Astrocyte (in vitro differentiated cells and primary cell): ENCODE measurements around the gene PCDHA7. TPM values are rescaled to one million over a fixed set of nuclear protein-coding genes. Genes with fewer than 3 reads are reported as not detected.

Source experiments
- DNase-seq: peaks from one replicate; pipeline ENCODE4 v3.0.0-alpha.2; 2010; ENCODE audit warnings: low read depth
- FAIRE-seq: peaks from 2 replicates; lab custom pipeline; 2011; peaks lifted over from hg19 to GRCh38; lab: Jason Lieb, UNC
- H2AFZ ChIP-seq: 2 replicates; pipeline ENCODE4 v1.6.0; 2012; ENCODE audit warnings: low read depth, low read length, inconsistent platforms
- H3K27ac ChIP-seq: 2 replicates; pipeline ENCODE4 v1.5.1; 2011; ENCODE audit warnings: low read depth, low read length, inconsistent platforms
- H3K27me3 ChIP-seq: 2 replicates; pipeline ENCODE4 v1.6.0; 2011; ENCODE audit warnings: low read length, inconsistent platforms; ENCODE audit not compliant: insufficient read depth
- H3K36me3 ChIP-seq: 2 replicates; pipeline ENCODE4 v1.5.1; 2011; ENCODE audit warnings: low read length, inconsistent platforms; ENCODE audit not compliant: insufficient read depth
- H3K4me1 ChIP-seq: 2 replicates; pipeline ENCODE4 v1.5.1; 2011; ENCODE audit warnings: low read length, inconsistent platforms; ENCODE audit not compliant: insufficient read depth
- H3K4me2 ChIP-seq: 2 replicates; pipeline ENCODE4 v1.6.0; 2012; ENCODE audit warnings: low read length, inconsistent platforms
- H3K4me3 ChIP-seq: 2 replicates; pipeline ENCODE4 v1.5.1; 2011; ENCODE audit warnings: low read depth, mild to moderate bottlenecking, low read length, inconsistent platforms; ENCODE audit not compliant: insufficient read depth
- H3K79me2 ChIP-seq: 2 replicates; pipeline ENCODE4 v1.6.0; 2012; ENCODE audit warnings: mild to moderate bottlenecking, low read length, inconsistent platforms; ENCODE audit not compliant: insufficient read depth
- H3K9ac ChIP-seq: 2 replicates; pipeline ENCODE4 v1.6.0; 2012; ENCODE audit warnings: mild to moderate bottlenecking, low read length, inconsistent platforms
- H3K9me3 ChIP-seq: 2 replicates; pipeline ENCODE4 v1.5.1; 2012; ENCODE audit warnings: low read depth, mild to moderate bottlenecking, low read length, inconsistent platforms; ENCODE audit not compliant: insufficient read depth
- H4K20me1 ChIP-seq: 2 replicates; pipeline ENCODE4 v1.6.0; 2012; ENCODE audit warnings: low read length, inconsistent platforms; ENCODE audit not compliant: insufficient read depth
- H3K27ac Mint-ChIP-seq: one replicate; pipeline ENCODE4 v1.8.0; 2021; ENCODE audit warnings: mild to moderate bottlenecking, mixed read lengths; ENCODE audit not compliant: unreplicated experiment
- H3K27me3 Mint-ChIP-seq: one replicate; pipeline ENCODE4 v1.8.0; 2021; ENCODE audit warnings: low read depth, mixed read lengths; ENCODE audit not compliant: unreplicated experiment
- H3K36me3 Mint-ChIP-seq: one replicate; pipeline ENCODE4 v1.8.0; 2021; ENCODE audit warnings: low read depth, mixed read lengths; ENCODE audit not compliant: unreplicated experiment
- H3K4me1 Mint-ChIP-seq: one replicate; pipeline ENCODE4 v1.8.0; 2021; ENCODE audit warnings: low read depth, mixed read lengths; ENCODE audit not compliant: unreplicated experiment
- H3K4me3 Mint-ChIP-seq: one replicate; pipeline ENCODE4 v1.8.0; 2021; ENCODE audit warnings: mild to moderate bottlenecking, moderate library complexity, mixed read lengths; ENCODE audit not compliant: unreplicated experiment
- H3K9me3 Mint-ChIP-seq: one replicate; pipeline ENCODE4 v1.8.0; 2021; ENCODE audit warnings: mild to moderate bottlenecking, mixed read lengths; ENCODE audit not compliant: unreplicated experiment
- CTCF ChIP-seq: IDR thresholded peaks from 2 replicates; pipeline ENCODE4 v1.5.1; 2011; ENCODE audit warnings: low read depth, mild to moderate bottlenecking, inconsistent platforms, low read length, moderate library complexity; ENCODE audit not compliant: insufficient read depth
- EZH2 ChIP-seq: IDR thresholded peaks from 2 replicates; pipeline ENCODE4 v1.6.1; 2012; ENCODE audit warnings: mild to moderate bottlenecking, low read length, inconsistent platforms; ENCODE audit not compliant: insufficient read depth
- total RNA-seq: library from RNA; stranded (reverse); gene quantifications from 2 replicates; pipeline ENCODE4 v1.2.1, GENCODE V29; 2021

The PCDHA7 gene
- total RNA-seq, 1 donor from 2014 or later = 2.6 TPM

GRCh38 chr5:140857987-140858240, 23.8 kb downstream of the PCDHA7 start:
- peaks cover 17% of the 10 kb centered on the region for H3K9me3 Mint-ChIP-seq
- H3K79me2 ChIP-seq = no peaks in the 10 kb centered on the region
- H3K36me3 Mint-ChIP-seq = peaks cover 36% of the 10 kb centered on the region
- no peak overlapping the region for H3K4me3 Mint-ChIP-seq
- no peak overlapping the region for H3K27ac ChIP-seq
- H3K27ac Mint-ChIP-seq = no peak overlapping the region
- TF ChIP-seq EZH2 (no peak), CTCF (no peak)
- no peak overlapping the region for H3K9ac ChIP-seq
- no peaks in the 10 kb centered on the region for H3K27me3 ChIP-seq
- H3K4me1 Mint-ChIP-seq = peaks cover 3% of the 10 kb centered on the region
- H3K4me2 ChIP-seq = no peak overlapping the region
- no peaks in the 10 kb centered on the region for H3K4me1 ChIP-seq
- no peak overlapping the region for H3K4me3 ChIP-seq
- H4K20me1 ChIP-seq = no peaks in the 10 kb centered on the region
- no peaks in the 10 kb centered on the region for H3K27me3 Mint-ChIP-seq
- H3K36me3 ChIP-seq = no peaks in the 10 kb centered on the region
- DNase-seq = no peak
- FAIRE-seq = no peak
- no peak overlapping the region for H2AFZ ChIP-seq
- H3K9me3 ChIP-seq = peaks cover 34% of the 10 kb centered on the region

GRCh38 chr5:140862441-140863295, 28.6 kb downstream of the PCDHA7 start:
- H4K20me1 ChIP-seq = no peaks in the 10 kb centered on the region
- H3K4me1 Mint-ChIP-seq = no peaks in the 10 kb centered on the region
- no peak for TF ChIP-seq CTCF
- no peak for TF ChIP-seq EZH2
- H3K4me3 Mint-ChIP-seq = no peak overlapping the region
- DNase-seq (no peak), FAIRE-seq (no peak)
- peaks cover 11% of the 10 kb centered on the region for H3K9me3 Mint-ChIP-seq
- no peaks in the 10 kb centered on the region for H3K36me3 ChIP-seq
- no peaks in the 10 kb centered on the region for H3K79me2 ChIP-seq
- H3K27ac ChIP-seq = no peak overlapping the region
- no peaks in the 10 kb centered on the region for H3K27me3 ChIP-seq
- no peak overlapping the region for H2AFZ ChIP-seq
- H3K4me1 ChIP-seq = no peaks in the 10 kb centered on the region
- H3K4me3 ChIP-seq = no peak overlapping the region
- peaks cover 25% of the 10 kb centered on the region for H3K9me3 ChIP-seq
- peaks cover 35% of the 10 kb centered on the region for H3K36me3 Mint-ChIP-seq
- no peaks in the 10 kb centered on the region for H3K27me3 Mint-ChIP-seq
- no peak overlapping the region for H3K27ac Mint-ChIP-seq
- H3K9ac ChIP-seq = no peak overlapping the region
- no peak overlapping the region for H3K4me2 ChIP-seq
